Measurements from ENCODE around the gene ADGRD2.

The ADGRD2 gene

GRCh38 chr9:124450241-124450924 lies at the start of gene ADGRD2:
Gene ADGRD2 (plus strand): TSS chr9:124450451. CDS start chr9:124451667, 1,216 bp downstream.
- Histone ChIP-seq H3K9me3 (no peaks in the 10 kb centered on the region), H3K4me2 (no peak within 1 kb of the TSS), H3K4me1 (no peaks in the 10 kb centered on the region), H3K27ac (no peak within 1 kb of the TSS), H3K36me3 (no peaks in the 10 kb centered on the region), H4K20me1 (no peaks in the 10 kb centered on the region), H3K27me3 (no peaks in the 10 kb centered on the region), H3K4me3 (no peak within 1 kb of the TSS), H3K9ac (no peak within 1 kb of the TSS)
- no peak for TF ChIP-seq Cebpa-rat (IDR thresholded peaks at IDR 0.05)

- Histone ChIP-seq H3K27me3 (no peaks in the 10 kb centered on the region), H3K9me3 (no peaks in the 10 kb centered on the region), H3K4me3 (no peak overlapping the region), H4K20me1 (peaks cover 92% of the 10 kb centered on the region), H3K27ac (no peak overlapping the region), H3K4me1 (peaks cover 14% of the 10 kb centered on the region), H3K9ac (no peak overlapping the region), H3K4me2 (no peak overlapping the region), H3K36me3 (peaks cover 99% of the 10 kb centered on the region)
- TF ChIP-seq Cebpa-rat (IDR thresholded peaks at IDR 0.05) = no peak
These were observed 47.0 kb upstream of the ADGRD2 start for GRCh38 chr9:124403246-124403645.

DNA sequence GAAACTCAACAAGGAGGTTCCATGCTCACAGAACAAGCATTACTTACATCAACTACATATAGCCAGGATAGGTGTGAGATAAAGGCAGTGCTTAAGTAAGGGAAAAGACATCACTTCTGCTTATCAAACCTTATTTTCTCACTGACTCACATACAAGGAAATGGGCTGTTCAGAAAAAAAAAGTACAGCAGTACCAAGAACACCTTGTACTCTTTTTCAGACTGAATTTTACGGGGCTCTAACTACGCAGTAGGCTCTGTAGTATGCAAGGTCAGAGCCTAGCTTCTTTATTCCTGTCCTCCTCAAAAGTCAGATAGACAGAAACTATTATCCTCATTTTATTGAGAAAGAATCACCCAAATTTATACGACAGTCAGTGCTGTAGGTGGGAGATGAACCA lies 40.8 kb upstream of the ADGRD2 start:
- Histone ChIP-seq H3K4me3 (no peak overlapping the region), H3K4me2 (no peak overlapping the region), H3K9me3 (no peaks in the 10 kb centered on the region), H3K4me1 (peaks cover 12% of the 10 kb centered on the region), H4K20me1 (peaks cover 67% of the 10 kb centered on the region), H3K27ac (no peak overlapping the region), H3K36me3 (peaks cover 97% of the 10 kb centered on the region), H3K27me3 (no peaks in the 10 kb centered on the region), H3K9ac (no peak overlapping the region)
- TF ChIP-seq Cebpa-rat (IDR thresholded peaks at IDR 0.05) = no peak

DNA sequence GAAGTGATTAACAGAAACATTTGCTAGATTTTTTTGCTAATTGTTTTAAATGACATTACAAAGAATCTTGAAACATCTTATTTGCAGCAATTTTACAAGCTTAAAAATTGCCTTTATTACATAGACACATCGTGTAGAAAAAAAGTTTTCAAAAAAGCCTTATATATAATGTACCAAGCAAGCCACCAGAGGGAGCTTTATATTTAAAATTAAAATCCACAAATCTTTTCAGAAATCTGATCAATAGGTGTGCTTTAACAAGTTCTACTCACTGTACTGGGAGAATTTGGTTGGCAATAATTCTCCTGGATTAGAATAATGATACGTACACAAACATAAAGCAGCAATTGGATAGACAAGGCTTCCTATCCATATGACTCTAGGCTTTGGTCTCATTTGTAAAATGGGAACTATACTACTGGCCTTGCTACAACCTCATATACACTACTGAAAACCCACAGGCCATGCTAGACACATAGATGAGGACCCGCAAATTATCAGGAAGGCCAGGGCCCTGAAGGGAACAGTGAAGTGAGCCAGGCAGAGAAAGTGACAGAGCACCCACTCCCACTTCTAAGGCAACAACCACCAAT lies 39.8 kb upstream of the ADGRD2 start:
- TF ChIP-seq Cebpa-rat (IDR thresholded peaks at IDR 0.05) = no peak
- Histone ChIP-seq H3K36me3 (peaks cover 88% of the 10 kb centered on the region), H3K4me2 (no peak overlapping the region), H3K9me3 (no peaks in the 10 kb centered on the region), H3K27ac (no peak overlapping the region), H3K27me3 (no peaks in the 10 kb centered on the region), H3K4me3 (no peak overlapping the region), H3K9ac (no peak overlapping the region), H3K4me1 (peaks cover 15% of the 10 kb centered on the region), H4K20me1 (peaks cover 63% of the 10 kb centered on the region)

GRCh38 chr9:124411514-124412227 lies 38.6 kb upstream of the ADGRD2 start:
- H3K4me2 ChIP-seq = no peak overlapping the region
- H3K9me3 ChIP-seq = no peaks in the 10 kb centered on the region; the same call in 1 of the 2 replicates
- no peak overlapping the region for H3K27ac ChIP-seq
- peaks cover 76% of the 10 kb centered on the region for H3K36me3 ChIP-seq
- H3K27me3 ChIP-seq = no peaks in the 10 kb centered on the region
- peaks cover 15% of the 10 kb centered on the region for H3K4me1 ChIP-seq
- no peak overlapping the region for H3K9ac ChIP-seq
- H3K4me3 ChIP-seq = no peak overlapping the region
- no peak for TF ChIP-seq Cebpa-rat (IDR thresholded peaks at IDR 0.05)
- peaks cover 50% of the 10 kb centered on the region for H4K20me1 ChIP-seq

DNA sequence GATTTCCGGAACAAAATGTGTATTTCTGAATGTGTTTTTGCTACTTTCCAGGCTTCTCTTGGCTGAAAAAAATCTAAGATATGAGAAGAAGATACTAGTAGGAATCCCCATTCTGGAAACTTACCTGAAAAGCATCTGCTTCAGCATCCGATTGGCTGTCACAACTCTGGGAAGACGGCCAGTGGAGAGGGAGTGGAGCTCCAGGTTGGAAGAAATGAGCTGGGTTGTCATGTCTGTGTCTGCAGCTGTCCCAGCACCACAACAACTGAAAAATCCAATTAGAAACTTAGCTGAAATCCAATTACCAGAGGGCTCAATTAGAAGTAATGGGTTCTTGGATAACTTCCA lies 38.0 kb upstream of the ADGRD2 start:
- H4K20me1 ChIP-seq = peaks cover 45% of the 10 kb centered on the region
- TF ChIP-seq Cebpa-rat (IDR thresholded peaks at IDR 0.05) = no peak
- H3K4me3 ChIP-seq = no peak overlapping the region
- H3K9me3 ChIP-seq = no peaks in the 10 kb centered on the region; the same call in 1 of the 2 replicates
- peaks cover 70% of the 10 kb centered on the region for H3K36me3 ChIP-seq
- no peaks in the 10 kb centered on the region for H3K27me3 ChIP-seq
- H3K27ac ChIP-seq = no peak overlapping the region
- no peak overlapping the region for H3K4me2 ChIP-seq
- H3K4me1 ChIP-seq = peaks cover 15% of the 10 kb centered on the region
- H3K9ac ChIP-seq = no peak overlapping the region

- H3K4me1 ChIP-seq = peaks cover 25% of the 10 kb centered on the region
- H3K27me3 ChIP-seq = no peaks in the 10 kb centered on the region
- H4K20me1 ChIP-seq = peaks cover 21% of the 10 kb centered on the region
- TF ChIP-seq Cebpa-rat (IDR thresholded peaks at IDR 0.05) = no peak
- peak overlapping the region; percentile 90 for H3K9ac ChIP-seq
- H3K9me3 ChIP-seq = no peaks in the 10 kb centered on the region; the same call in 1 of the 2 replicates
- peak overlapping the region; percentile 91 for H3K4me3 ChIP-seq
- peaks cover 46% of the 10 kb centered on the region for H3K36me3 ChIP-seq
- peak overlapping the region; percentile 96 for H3K4me2 ChIP-seq
- H3K27ac ChIP-seq = peak overlapping the region; percentile 89
These were observed 35.6 kb upstream of the ADGRD2 start for GRCh38 chr9:124414612-124415011.

GRCh38 chr9:124415102-124415851 lies 35.0 kb upstream of the ADGRD2 start, which contains the start of gene PSMB7:
Gene PSMB7 (minus strand): TSS chr9:124415442. CDS start chr9:124415425, 17 bp downstream.
- TF ChIP-seq Cebpa-rat (IDR thresholded peaks at IDR 0.05) = no peak
- Histone ChIP-seq H3K4me3 (peak within 1 kb of the TSS; percentile 91), H4K20me1 (peaks cover 14% of the 10 kb centered on the region; the same call in 1 of the 2 replicates), H3K4me2 (peak within 1 kb of the TSS; percentile 96), H3K27ac (peak within 1 kb of the TSS; percentile 89), H3K27me3 (no peaks in the 10 kb centered on the region), H3K9me3 (no peaks in the 10 kb centered on the region; the same call in 1 of the 2 replicates), H3K4me1 (peaks cover 32% of the 10 kb centered on the region), H3K36me3 (peaks cover 40% of the 10 kb centered on the region), H3K9ac (peak within 1 kb of the TSS; percentile 90)

GRCh38 chr9:124415852-124416484 lies 34.3 kb upstream of the ADGRD2 start:
- Histone ChIP-seq H3K4me1 (peaks cover 39% of the 10 kb centered on the region), H3K4me2 (no peak overlapping the region), H3K4me3 (peak overlapping the region; percentile 91), H3K27me3 (no peaks in the 10 kb centered on the region), H3K9ac (no peak overlapping the region), H3K36me3 (peaks cover 33% of the 10 kb centered on the region), H3K27ac (no peak overlapping the region), H3K9me3 (no peaks in the 10 kb centered on the region; the same call in 1 of the 2 replicates), H4K20me1 (peaks cover 7% of the 10 kb centered on the region; the same call in 1 of the 2 replicates)
- TF ChIP-seq Cebpa-rat (IDR thresholded peaks at IDR 0.05) = no peak

All from BLaER1 (cell line).